ENCODE data around the gene HS1BP3.

- TF ChIP-seq CTCF (IDR thresholded peaks at IDR 0.05; ENCODE audit: borderline replicate concordance, extremely low read depth, low read length, poor library complexity, severe bottlenecking) (no peak), EZH2 (IDR thresholded peaks at IDR 0.05; ENCODE audit: borderline replicate concordance, low read depth, low read length, severe bottlenecking) (no peak)
Observed at GRCh38 chr2:20575935-20576597, 74.8 kb downstream of the HS1BP3 start.

All from DND-41 (cell line).